ENCODE data around the gene RBPJL.

The RBPJL gene

GRCh38 chr20:45263556-45264266 lies 42.9 kb upstream of the RBPJL start:
- H3K36me3 ChIP-seq (ENCODE audit: low read depth), result no peaks in the 10 kb centered on the region
- peaks cover 6% of the 10 kb centered on the region for H3K4me1 ChIP-seq (ENCODE audit: insufficient read depth, poor library complexity, severe bottlenecking)
- DNase-seq (ENCODE audit: low spot score) (no peak), ATAC-seq (ENCODE audit: low read depth) (no peak)
- TF ChIP-seq, protein P1, sequence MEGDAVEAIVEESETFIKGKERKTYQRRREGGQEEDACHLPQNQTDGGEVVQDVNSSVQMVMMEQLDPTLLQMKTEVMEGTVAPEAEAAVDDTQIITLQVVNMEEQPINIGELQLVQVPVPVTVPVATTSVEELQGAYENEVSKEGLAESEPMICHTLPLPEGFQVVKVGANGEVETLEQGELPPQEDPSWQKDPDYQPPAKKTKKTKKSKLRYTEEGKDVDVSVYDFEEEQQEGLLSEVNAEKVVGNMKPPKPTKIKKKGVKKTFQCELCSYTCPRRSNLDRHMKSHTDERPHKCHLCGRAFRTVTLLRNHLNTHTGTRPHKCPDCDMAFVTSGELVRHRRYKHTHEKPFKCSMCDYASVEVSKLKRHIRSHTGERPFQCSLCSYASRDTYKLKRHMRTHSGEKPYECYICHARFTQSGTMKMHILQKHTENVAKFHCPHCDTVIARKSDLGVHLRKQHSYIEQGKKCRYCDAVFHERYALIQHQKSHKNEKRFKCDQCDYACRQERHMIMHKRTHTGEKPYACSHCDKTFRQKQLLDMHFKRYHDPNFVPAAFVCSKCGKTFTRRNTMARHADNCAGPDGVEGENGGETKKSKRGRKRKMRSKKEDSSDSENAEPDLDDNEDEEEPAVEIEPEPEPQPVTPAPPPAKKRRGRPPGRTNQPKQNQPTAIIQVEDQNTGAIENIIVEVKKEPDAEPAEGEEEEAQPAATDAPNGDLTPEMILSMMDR (IDR thresholded peaks at IDR 0.05; ENCODE audit: poor library complexity, severe bottlenecking), result no peak
- H3K4me3 ChIP-seq (ENCODE audit: severe bottlenecking), result no peak overlapping the region
- H3K27me3 ChIP-seq (ENCODE audit: insufficient read depth, poor library complexity, severe bottlenecking), result no peaks in the 10 kb centered on the region
- H3K9me3 ChIP-seq (ENCODE audit: severe bottlenecking), result no peaks in the 10 kb centered on the region
- no peak overlapping the region for H3K27ac ChIP-seq (ENCODE audit: poor library complexity, severe bottlenecking)

DNA sequence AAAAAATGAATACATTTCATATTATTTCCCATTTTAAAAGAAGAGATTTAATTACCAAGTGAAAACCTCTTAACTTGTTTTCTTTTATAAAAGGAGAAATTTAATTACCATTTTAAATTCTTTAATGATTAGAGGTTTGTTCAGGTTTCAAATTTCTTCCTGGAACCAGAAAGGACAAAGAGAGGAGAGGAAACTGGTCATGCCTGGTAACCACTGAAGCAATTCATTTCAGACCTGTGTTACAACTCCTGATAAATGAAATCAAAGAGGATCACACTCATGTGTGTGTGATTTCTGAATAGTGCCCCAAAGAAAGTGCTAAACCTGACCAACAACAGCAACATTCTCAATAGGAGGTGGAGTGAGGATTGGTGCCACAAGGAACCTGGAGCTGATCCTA lies 39.7 kb upstream of the RBPJL start:
- Histone ChIP-seq H3K36me3 (ENCODE audit: low read depth) (no peaks in the 10 kb centered on the region), H3K27me3 (ENCODE audit: insufficient read depth, poor library complexity, severe bottlenecking) (no peaks in the 10 kb centered on the region), H3K27ac (ENCODE audit: poor library complexity, severe bottlenecking) (no peak overlapping the region), H3K9me3 (ENCODE audit: severe bottlenecking) (no peaks in the 10 kb centered on the region), H3K4me1 (ENCODE audit: insufficient read depth, poor library complexity, severe bottlenecking) (peaks cover 6% of the 10 kb centered on the region), H3K4me3 (ENCODE audit: severe bottlenecking) (no peak overlapping the region)
- ATAC-seq (ENCODE audit: low read depth) (0 out of 3 replicates have a peak, but pooled peaks have one; percentile 39), DNase-seq (ENCODE audit: low spot score) (no peak)
- TF ChIP-seq, protein P1 (IDR thresholded peaks at IDR 0.05; ENCODE audit: poor library complexity, severe bottlenecking), result no peak

- TF ChIP-seq, protein P1 (IDR thresholded peaks at IDR 0.05; ENCODE audit: poor library complexity, severe bottlenecking), result no peak
These were observed 38.1 kb upstream of the RBPJL start for GRCh38 chr20:45268531-45268930.

DNA sequence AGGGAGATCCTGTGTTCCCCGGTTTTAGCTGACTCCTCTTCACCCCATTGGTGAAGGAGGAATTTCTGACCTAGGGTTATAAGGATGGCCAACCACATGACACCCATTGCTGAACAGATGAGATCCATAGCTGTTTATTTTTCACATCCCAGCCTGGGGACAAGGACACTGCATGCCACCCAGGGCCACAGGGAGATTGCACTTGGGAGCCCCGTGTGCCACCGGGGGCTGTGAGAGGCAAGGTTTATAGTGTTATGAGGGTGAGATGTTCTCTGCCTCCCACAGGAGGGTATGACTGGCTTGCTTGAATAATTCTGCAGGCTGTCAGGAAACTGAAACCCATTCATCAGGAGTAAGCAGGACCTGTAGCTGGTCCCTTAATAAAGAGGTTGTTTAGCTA lies 37.6 kb upstream of the RBPJL start:
- no peaks in the 10 kb centered on the region for H3K9me3 ChIP-seq (ENCODE audit: severe bottlenecking)
- H3K36me3 ChIP-seq (ENCODE audit: low read depth), result no peaks in the 10 kb centered on the region
- H3K4me1 ChIP-seq (ENCODE audit: insufficient read depth, poor library complexity, severe bottlenecking), result peaks cover 6% of the 10 kb centered on the region
- H3K4me3 ChIP-seq (ENCODE audit: severe bottlenecking), result no peak overlapping the region
- TF ChIP-seq, protein P1 (IDR thresholded peaks at IDR 0.05; ENCODE audit: poor library complexity, severe bottlenecking), result no peak
- no peak for ATAC-seq (ENCODE audit: low read depth)
- no peaks in the 10 kb centered on the region for H3K27me3 ChIP-seq (ENCODE audit: insufficient read depth, poor library complexity, severe bottlenecking)
- H3K27ac ChIP-seq (ENCODE audit: poor library complexity, severe bottlenecking), result no peak overlapping the region
- DNase-seq (ENCODE audit: low spot score), result no peak

More at GRCh38 chr20:45268531-45268930, 38.1 kb upstream of the RBPJL start:
- Histone ChIP-seq H3K36me3 (ENCODE audit: low read depth) (no peaks in the 10 kb centered on the region), H3K4me3 (ENCODE audit: severe bottlenecking) (no peak overlapping the region), H3K9me3 (ENCODE audit: severe bottlenecking) (no peaks in the 10 kb centered on the region), H3K27ac (ENCODE audit: poor library complexity, severe bottlenecking) (no peak overlapping the region), H3K27me3 (ENCODE audit: insufficient read depth, poor library complexity, severe bottlenecking) (no peaks in the 10 kb centered on the region), H3K4me1 (ENCODE audit: insufficient read depth, poor library complexity, severe bottlenecking) (peaks cover 6% of the 10 kb centered on the region)
- no peak for DNase-seq (ENCODE audit: low spot score)
- peak; percentile 49; the same call in 2 of the 3 replicates for ATAC-seq (ENCODE audit: low read depth)

DNA sequence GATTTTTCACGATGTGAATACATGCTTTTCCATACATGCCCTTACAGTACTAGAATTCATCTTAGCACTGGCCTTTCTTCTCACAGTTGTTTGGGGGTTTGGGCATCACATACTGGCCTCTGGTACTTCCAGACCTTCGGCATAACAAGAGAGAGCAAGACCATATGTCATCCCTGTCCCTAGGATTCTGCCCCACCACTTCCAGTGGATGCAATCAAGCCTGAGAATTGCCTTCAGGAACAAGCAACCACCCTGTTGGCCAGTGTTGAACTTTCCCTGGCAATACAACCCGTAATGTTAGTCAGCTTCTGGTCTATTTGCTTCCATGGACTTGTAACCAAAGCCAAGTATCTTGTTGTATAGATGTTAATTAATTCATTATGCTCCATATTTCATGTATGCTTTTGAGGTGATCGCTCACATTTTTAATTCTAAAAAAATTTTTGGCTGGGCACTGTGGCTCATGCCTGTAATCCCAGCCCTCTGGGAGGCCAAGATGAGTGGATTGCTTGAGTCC lies 36.8 kb upstream of the RBPJL start:
- no peak for DNase-seq (ENCODE audit: low spot score)
- Histone ChIP-seq H3K27ac (ENCODE audit: poor library complexity, severe bottlenecking) (no peak overlapping the region), H3K27me3 (ENCODE audit: insufficient read depth, poor library complexity, severe bottlenecking) (peaks cover 3% of the 10 kb centered on the region), H3K4me3 (ENCODE audit: severe bottlenecking) (no peak overlapping the region), H3K4me1 (ENCODE audit: insufficient read depth, poor library complexity, severe bottlenecking) (peaks cover 6% of the 10 kb centered on the region), H3K9me3 (ENCODE audit: severe bottlenecking) (no peaks in the 10 kb centered on the region), H3K36me3 (ENCODE audit: low read depth) (no peaks in the 10 kb centered on the region)
- TF ChIP-seq, protein P1 (IDR thresholded peaks at IDR 0.05; ENCODE audit: poor library complexity, severe bottlenecking), result no peak
- ATAC-seq (ENCODE audit: low read depth), result no peak
